GM12864 (cell line): ENCODE results near the gene ATXN7.

Experiments used
- DNase-seq: peaks from one replicate; pipeline ENCODE4 v3.0.0-alpha.2; 2011; ENCODE audit warnings: low read depth
- H3K4me3 ChIP-seq: 2 replicates; pipeline ENCODE4 v1.5.1; 2011; ENCODE audit warnings: mild to moderate bottlenecking, low read depth, low read length, control low read depth
- TF ChIP-seq, protein P1 (sequence below): IDR thresholded peaks from 2 replicates; pipeline ENCODE4 v1.5.1; 2011; ENCODE audit warnings: low read depth, mild to moderate bottlenecking, moderate library complexity, low read length, control low read depth, inconsistent platforms; ENCODE audit errors: missing control alignments

The ATXN7 gene

DNA sequence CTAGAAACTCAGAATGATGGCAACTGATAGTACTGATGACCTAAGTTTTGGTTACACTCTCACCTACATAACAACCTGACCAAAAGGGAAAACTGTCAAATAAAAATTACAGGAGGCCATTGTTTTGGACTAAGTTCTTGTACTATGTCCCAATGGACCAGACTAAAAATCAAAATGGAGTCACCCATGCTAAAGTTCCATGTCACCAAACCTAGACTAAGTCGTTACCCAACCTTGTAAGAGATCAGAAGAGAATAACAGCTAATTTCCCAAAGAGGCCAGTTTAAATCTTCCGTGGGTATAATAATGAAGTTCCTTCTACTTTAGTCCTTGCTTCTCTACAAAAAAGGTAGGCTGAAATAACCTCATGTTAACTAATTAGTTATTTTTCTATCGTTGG, 12.4 kb upstream of the ATXN7 start:
- TF ChIP-seq, protein P1, sequence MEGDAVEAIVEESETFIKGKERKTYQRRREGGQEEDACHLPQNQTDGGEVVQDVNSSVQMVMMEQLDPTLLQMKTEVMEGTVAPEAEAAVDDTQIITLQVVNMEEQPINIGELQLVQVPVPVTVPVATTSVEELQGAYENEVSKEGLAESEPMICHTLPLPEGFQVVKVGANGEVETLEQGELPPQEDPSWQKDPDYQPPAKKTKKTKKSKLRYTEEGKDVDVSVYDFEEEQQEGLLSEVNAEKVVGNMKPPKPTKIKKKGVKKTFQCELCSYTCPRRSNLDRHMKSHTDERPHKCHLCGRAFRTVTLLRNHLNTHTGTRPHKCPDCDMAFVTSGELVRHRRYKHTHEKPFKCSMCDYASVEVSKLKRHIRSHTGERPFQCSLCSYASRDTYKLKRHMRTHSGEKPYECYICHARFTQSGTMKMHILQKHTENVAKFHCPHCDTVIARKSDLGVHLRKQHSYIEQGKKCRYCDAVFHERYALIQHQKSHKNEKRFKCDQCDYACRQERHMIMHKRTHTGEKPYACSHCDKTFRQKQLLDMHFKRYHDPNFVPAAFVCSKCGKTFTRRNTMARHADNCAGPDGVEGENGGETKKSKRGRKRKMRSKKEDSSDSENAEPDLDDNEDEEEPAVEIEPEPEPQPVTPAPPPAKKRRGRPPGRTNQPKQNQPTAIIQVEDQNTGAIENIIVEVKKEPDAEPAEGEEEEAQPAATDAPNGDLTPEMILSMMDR: no peak
- H3K4me3 ChIP-seq: no peak overlapping the region
- DNase-seq: no peak

GRCh38 chr3:63853106-63853505, 10.6 kb upstream of the ATXN7 start:
- no peak for DNase-seq
- TF ChIP-seq, protein P1: no peak
- H3K4me3 ChIP-seq: no peak overlapping the region

DNA sequence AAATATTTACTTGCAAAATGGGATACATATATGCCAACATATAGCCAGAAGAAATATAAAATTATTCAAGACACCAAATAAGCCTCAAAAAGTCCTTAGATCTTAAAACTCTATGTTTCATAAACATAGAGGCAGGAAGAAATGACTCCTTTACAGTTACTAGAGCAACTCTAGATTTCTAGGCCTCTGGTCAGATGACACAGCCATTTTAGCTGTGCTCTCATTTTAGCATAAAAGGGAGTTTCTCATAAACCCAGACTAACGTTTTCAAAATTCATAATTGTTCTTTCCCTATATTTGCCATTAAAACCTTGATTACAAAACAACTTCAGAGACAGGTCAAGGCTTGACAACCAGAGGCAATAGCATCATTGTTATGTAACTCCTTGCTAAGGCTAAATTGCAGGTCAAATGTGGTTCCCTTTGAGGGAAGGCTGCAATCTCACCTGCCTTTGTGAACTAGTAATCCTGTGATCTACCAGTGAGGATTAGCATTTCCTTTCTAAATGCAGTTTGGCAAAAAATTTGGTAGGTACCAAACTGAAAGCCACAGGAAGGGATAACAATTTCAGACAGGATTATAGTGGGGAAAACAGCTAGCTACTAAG, 8.2 kb upstream of the ATXN7 start:
- no peak overlapping the region for H3K4me3 ChIP-seq
- no peak for DNase-seq

GRCh38 chr3:63857311-63857710, 6.4 kb upstream of the ATXN7 start:
- TF ChIP-seq, protein P1: no peak
- no peak overlapping the region for H3K4me3 ChIP-seq
- DNase-seq: no peak

More for the DNA sequence above, 8.2 kb upstream of the ATXN7 start:
- TF ChIP-seq, protein P1: no peak

DNA sequence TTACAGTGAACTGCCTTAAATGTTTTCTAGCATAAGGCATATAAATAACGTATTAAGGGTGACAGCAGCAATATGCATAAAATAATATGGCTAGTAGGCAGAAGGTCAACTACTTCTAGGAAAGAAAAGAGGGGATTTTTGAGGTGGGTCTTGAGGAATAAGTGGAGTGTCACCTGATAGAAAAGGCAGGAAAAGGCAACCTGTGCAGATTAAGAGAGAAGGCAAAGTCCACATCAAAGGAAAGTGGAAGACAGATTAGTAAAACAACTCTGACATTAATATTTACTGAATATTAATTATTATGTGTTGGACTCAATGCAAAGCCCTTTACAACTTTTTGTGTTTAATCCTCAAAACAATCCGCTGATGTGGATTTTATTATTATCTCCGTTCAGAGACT, 2.9 kb upstream of the ATXN7 start:
- TF ChIP-seq, protein P1: no peak
- DNase-seq: no peak
- H3K4me3 ChIP-seq: no peak overlapping the region

DNA sequence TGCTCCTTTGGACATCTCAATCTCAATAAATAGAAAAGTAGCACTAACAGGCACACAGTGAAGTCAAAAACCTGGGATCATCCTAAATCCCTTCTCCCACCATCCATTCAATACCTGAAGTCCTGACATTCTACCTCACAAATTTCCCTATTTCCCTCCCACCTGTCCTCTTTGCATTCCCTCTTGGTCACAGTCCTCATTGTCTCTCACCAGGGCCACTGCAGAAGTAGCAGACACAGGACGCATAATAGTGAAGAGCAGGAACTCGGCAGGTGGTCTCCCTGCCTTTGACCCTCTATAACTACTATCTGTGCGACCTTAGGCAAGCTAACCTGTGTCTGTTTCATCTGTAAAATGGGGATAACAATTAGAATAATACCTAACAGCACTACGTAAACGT, 2.4 kb upstream of the ATXN7 start:
- DNase-seq: no peak
- H3K4me3 ChIP-seq: no peak overlapping the region
- TF ChIP-seq, protein P1: no peak

- DNase-seq: no peak
- peak overlapping the region; percentile 93 for H3K4me3 ChIP-seq
- TF ChIP-seq, protein P1: no peak
These were observed 890 bp upstream of the ATXN7 start for GRCh38 chr3:63862804-63863149.
